Measurements from ENCODE around the gene LEO1.

DNA sequence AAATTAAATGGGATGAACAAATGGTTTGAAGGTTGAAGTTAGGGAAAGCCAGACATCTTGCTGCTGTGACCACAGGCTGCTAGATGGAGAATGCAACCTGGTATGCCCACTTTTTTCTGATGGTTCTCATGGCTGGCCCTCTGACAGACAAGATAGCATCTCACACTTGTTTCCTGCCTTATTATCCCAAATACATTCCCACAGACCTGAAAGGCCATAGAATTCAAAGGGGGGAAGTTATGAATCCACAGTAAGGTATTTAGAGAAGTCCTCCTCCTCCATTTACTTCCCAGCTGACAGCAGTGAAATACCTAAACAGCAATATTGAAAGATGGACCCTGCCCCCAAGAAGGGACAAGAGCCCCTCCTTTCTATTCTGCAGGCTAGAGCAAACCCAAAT lies 32.4 kb downstream of the LEO1 start:
- TF ChIP-seq, protein P1, sequence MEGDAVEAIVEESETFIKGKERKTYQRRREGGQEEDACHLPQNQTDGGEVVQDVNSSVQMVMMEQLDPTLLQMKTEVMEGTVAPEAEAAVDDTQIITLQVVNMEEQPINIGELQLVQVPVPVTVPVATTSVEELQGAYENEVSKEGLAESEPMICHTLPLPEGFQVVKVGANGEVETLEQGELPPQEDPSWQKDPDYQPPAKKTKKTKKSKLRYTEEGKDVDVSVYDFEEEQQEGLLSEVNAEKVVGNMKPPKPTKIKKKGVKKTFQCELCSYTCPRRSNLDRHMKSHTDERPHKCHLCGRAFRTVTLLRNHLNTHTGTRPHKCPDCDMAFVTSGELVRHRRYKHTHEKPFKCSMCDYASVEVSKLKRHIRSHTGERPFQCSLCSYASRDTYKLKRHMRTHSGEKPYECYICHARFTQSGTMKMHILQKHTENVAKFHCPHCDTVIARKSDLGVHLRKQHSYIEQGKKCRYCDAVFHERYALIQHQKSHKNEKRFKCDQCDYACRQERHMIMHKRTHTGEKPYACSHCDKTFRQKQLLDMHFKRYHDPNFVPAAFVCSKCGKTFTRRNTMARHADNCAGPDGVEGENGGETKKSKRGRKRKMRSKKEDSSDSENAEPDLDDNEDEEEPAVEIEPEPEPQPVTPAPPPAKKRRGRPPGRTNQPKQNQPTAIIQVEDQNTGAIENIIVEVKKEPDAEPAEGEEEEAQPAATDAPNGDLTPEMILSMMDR (conservative IDR thresholded peaks at IDR 0.05 in 1 of 2, IDR thresholded peaks at IDR 0.05 in 1 of 2; ENCODE audit: extremely low read depth in 1 of 2, insufficient read depth in 1 of 2, low read depth in 1 of 2, low read length in 2 of 2) = no peak
- TF ChIP-seq EZH2 (IDR thresholded peaks at IDR 0.05; ENCODE audit: borderline replicate concordance, low read length) = no peak

Data from mammary epithelial cell (primary cell).